GM12878 (cell line): ENCODE measurements around the gene GMPPA.

Experiments used
- BHLHE40 ChIP-seq, 2 experiments: fragments of 450-650 bp in 1 of 2; IDR thresholded peaks; 2 replicates each; pipeline ENCODE4 v1.6.1; 2011 to 2017; ENCODE audit warnings: low read depth in 2 of 2, borderline replicate concordance in 1 of 2, improper control_type of control experiment in 1 of 2, low read length in 1 of 2, mild to moderate bottlenecking in 1 of 2
- CHD2 ChIP-seq: IDR thresholded peaks from 2 replicates; pipeline ENCODE4 v1.6.1; 2011; ENCODE audit warnings: low read depth, low read length, improper control_type of control experiment, borderline replicate concordance
- EP300 ChIP-seq, 2 experiments: fragments of 150-350 bp in 1 of 2; IDR thresholded peaks; 2 replicates each; pipeline ENCODE4 v1.6.1; 2011 to 2012; ENCODE audit warnings: low read depth in 2 of 2, low read length in 2 of 2, borderline replicate concordance in 1 of 2, improper control_type of control experiment in 1 of 2, inconsistent platforms in 1 of 2; ENCODE audit not compliant: control insufficient read depth in 1 of 2
- MEF2A ChIP-seq: IDR thresholded peaks from 2 replicates; pipeline ENCODE4 v1.6.1; 2011; ENCODE audit warnings: low read depth, mild to moderate bottlenecking, low read length, moderate library complexity; ENCODE audit not compliant: insufficient read depth
- NRF1 ChIP-seq: conservative IDR thresholded peaks from 2 replicates; pipeline ENCODE4 v1.6.1; 2011; ENCODE audit warnings: mild to moderate bottlenecking, low read depth, low read length, improper control_type of control experiment
- POLR2A ChIP-seq: IDR thresholded peaks from 2 replicates; pipeline ENCODE4 v1.6.1; 2011; ENCODE audit warnings: low read depth, mild to moderate bottlenecking, low read length
- SIN3A ChIP-seq: IDR thresholded peaks from 2 replicates; pipeline ENCODE4 v1.6.1; 2012; ENCODE audit warnings: low read depth, low read length, improper control_type of control experiment
- ZBED1 ChIP-seq: IDR thresholded peaks from 2 replicates; pipeline ENCODE4 v1.6.1; 2016; ENCODE audit warnings: borderline replicate concordance
- TF ChIP-seq, protein P1 (sequence below): fragments of 450-650 bp; IDR thresholded peaks from 2 replicates; pipeline ENCODE4 v1.6.1; 2017; ENCODE audit warnings: borderline replicate concordance
- TF ChIP-seq, protein P2 (sequence below): IDR thresholded peaks from 2 replicates; pipeline ENCODE4 v1.6.1; 2012; ENCODE audit warnings: low read length, inconsistent platforms

DNA sequence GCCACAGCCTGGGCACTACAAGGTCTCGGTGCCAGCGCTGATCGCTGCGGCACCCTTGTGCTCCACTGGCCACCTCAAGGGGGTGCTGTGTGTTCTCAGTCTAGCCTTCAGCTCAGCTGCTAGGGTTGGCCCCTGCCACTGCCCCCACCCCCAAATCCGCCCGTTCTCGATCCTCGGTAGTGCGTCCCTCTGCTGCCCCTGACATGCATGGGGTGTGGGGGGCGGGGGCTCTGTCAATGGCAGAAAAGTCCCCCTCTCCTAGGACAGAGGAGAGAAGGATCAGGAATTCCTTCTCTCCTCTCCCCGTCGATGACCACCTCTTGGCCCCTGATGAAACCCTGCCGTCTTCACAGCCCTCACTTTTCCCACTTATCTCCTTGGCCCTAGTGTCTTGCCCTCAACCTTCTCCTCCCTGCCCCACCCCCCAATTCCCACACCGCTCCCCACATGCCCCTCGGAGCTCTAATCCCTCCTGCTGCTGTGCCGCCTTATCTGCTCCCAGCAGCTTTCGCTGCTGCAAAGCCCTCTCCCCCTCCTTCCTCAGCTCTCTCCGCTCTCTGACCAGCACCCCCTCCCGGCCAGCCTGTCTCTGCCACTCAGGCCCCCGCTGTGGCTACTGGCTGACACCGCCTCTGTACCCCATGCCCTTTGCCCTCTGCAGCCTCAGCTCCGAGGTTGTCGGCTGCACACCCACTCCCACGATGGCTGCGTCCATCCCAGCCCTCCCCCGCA lies 11.3 kb downstream of the GMPPA start:
- TF ChIP-seq MEF2A (no peak), SIN3A (no peak), POLR2A (no peak), CHD2 (no peak), EP300 (IDR thresholded peaks at IDR 0.05; ENCODE audit: borderline replicate concordance in 1 of 2, control insufficient read depth in 1 of 2, low read depth in 2 of 2, low read length in 2 of 2) (no peak), BHLHE40 (IDR thresholded peaks at IDR 0.05; ENCODE audit: borderline replicate concordance in 1 of 2, low read depth in 2 of 2, low read length in 1 of 2) (no peak), ZBED1 (no peak), NRF1 (no peak)
- TF ChIP-seq, protein P1, sequence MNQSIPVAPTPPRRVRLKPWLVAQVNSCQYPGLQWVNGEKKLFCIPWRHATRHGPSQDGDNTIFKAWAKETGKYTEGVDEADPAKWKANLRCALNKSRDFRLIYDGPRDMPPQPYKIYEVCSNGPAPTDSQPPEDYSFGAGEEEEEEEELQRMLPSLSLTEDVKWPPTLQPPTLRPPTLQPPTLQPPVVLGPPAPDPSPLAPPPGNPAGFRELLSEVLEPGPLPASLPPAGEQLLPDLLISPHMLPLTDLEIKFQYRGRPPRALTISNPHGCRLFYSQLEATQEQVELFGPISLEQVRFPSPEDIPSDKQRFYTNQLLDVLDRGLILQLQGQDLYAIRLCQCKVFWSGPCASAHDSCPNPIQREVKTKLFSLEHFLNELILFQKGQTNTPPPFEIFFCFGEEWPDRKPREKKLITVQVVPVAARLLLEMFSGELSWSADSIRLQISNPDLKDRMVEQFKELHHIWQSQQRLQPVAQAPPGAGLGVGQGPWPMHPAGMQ, result no peak
- TF ChIP-seq, protein P2, sequence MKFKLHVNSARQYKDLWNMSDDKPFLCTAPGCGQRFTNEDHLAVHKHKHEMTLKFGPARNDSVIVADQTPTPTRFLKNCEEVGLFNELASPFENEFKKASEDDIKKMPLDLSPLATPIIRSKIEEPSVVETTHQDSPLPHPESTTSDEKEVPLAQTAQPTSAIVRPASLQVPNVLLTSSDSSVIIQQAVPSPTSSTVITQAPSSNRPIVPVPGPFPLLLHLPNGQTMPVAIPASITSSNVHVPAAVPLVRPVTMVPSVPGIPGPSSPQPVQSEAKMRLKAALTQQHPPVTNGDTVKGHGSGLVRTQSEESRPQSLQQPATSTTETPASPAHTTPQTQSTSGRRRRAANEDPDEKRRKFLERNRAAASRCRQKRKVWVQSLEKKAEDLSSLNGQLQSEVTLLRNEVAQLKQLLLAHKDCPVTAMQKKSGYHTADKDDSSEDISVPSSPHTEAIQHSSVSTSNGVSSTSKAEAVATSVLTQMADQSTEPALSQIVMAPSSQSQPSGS, result no peak
